GM18907 (cell line): Measurements from ENCODE around the gene TTC5.
"Not testable (repeated sequence)": the region's sequence is repeated elsewhere in the genome, so short reads cannot be mapped to it uniquely, and the experiment has no call there.

ENCODE experiments used
- ATAC-seq: cut with Tn5 transposase; IDR thresholded peaks from one replicate; pipeline ENCODE4 v1.9.1; 2021; ENCODE audit warnings: mild to moderate bottlenecking, moderate library complexity; ENCODE audit not compliant: unreplicated experiment

TTC5 gene

GRCh38 chr14:20305265-20306078 lies at the start of gene TTC5:
Gene TTC5 (minus strand): TSS chr14:20305951. CDS start chr14:20305937, 14 bp downstream.
- ATAC-seq = peak; percentile 95

DNA sequence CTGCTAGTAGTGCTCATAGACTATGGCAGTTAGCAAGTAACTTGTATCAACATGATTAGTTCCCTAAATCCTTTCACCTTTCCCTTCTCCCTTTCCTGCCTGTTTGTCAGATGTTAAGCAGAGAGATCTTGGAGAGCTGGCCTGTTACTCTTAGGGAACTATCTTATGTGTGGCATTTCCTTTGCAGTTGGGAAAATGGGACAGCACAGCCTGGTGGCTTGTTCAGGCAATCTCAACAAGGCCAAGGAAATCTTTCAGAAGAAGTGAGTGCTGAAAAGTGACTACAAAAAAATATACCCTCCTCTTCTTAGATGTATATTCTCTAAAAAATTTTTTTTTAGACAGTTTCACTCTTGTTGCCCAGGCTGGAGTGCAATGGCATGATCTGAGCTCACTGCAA lies 45.1 kb upstream of the TTC5 start:
- no peak for ATAC-seq

DNA sequence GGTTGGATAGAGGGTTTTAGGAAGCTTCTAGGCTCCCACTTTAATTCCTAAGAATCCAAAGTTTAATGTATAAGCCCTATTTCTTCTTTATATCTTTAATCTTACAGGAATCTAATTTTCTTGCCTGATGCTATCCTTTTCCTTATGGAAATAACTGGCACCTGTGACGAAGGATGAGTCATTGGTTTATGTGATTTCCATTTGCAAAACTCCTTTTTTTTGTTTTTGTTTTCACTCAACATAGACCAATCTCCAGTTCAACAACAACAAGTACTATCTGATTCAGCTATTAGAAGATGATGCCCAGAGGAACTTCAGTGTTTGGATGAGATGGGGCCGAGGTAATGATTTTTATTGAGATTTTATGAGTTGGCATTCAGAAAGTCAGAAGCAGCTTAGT lies 44.5 kb upstream of the TTC5 start:
- no peak for ATAC-seq

DNA sequence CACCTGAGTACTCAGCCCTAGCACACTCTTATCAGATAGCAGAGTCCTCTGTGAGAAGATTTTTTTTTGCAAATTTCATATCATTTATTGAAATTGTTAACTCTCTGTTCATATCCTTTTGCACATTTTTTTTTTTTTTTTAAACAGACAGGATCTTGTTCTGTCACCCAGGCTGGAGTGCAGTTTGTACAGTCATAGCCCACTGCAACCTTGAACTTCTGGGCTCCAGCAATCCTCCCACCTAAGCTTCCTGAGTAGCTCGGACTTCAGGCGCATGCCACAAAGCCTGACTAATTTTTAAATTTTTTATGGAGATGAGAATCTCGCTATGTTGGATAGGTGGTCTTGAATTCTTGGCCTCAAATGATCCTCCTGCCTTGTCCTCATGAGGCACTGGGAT lies 42.0 kb upstream of the TTC5 start:
- no peak for ATAC-seq

DNA sequence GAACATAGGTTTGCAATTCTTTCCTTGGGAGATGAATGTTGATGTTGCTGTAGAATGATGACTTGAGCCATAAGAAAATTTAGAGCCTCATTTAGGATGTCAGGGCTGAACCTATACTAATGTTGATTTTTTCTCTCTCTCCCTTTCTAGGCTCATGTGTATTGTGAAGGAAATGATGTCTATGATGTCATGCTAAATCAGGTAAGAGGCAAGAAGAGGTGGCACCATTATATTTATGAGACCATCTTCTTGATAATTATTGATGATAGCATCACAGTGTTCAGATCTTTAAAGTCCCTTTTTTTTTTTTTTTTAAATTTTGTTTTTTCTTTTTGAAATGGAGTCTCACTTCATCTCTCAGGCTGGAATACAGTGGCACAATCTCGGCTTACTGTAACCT lies 41.0 kb upstream of the TTC5 start:
- no peak for ATAC-seq

DNA sequence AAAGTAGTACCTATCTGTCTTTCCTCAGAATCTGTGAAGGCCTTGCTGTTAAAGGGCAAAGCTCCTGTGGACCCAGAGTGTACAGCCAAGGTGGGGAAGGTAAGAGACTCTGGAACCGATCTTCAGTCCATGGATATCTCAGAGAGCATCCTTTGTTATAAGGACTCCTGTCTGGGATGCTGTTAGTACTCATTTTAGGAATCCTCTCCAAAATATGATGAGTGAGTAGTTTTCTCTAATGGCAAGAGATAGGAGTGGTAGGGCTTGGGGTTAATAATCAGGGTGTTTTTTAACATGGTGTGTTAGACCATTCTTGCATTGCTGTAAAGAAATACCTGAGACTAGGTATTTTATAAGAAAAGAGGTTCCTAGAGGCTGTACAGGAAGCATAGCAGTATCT lies 39.6 kb upstream of the TTC5 start:
- no peak for ATAC-seq

DNA sequence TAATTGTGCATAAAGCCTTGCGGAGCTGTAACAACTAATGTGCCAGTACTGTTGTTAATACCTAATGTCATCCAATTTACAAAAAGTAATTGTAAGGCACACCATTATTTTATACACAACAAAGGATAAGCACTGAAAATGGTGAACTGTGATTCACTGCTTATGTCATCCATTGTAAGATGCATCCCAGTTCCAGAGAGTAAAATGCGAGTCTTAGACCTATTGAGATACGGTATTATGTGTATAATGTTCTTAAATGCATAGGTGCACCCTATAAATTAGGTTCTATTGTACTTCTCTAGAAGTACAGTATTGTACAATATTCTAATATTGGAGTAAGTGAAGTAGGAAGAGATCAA lies 38.1 kb upstream of the TTC5 start:
- ATAC-seq = no peak

DNA sequence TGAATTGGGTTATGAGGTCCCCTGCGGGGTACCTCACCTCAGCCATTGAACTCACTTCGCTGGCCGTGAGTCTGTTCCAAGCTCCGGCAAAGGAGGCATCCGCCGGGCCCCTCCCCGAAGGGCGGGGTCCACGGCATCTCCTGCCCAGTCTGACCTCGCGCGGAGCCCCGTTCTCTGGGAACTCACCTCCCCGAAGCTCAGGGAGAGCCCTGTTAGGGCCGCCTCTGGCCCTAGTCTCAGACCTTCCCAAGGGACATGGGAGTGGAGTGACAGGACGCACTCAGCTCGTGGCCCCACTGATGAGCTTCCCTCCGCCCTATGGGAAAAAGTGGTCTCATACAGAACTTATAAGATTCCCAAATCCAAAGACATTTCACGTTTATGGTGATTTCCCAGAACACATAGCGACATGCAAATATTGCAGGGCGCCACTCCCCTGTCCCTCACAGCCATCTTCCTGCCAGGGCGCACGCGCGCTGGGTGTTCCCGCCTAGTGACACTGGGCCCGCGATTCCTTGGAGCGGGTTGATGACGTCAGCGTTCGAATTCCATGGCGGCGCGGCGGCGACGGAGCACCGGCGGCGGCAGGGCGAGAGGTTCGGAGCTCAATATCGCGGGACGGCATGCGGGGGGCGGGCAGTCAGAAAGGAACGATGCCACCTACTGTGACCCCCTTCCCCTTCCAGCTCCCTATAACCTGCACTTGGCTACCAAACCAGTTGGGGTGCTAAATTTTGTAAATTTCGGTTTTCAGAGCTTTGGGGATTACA lies 37.5 kb upstream of the TTC5 start, which contains the start of gene PARP2:
TSS of gene PARP2 (plus strand) at position 544 of the 770 bp plus-strand sequence. CDS start at position 551, 7 bp downstream.
- peak; percentile 95 for ATAC-seq

- no peak for ATAC-seq
Observed at GRCh38 chr14:20341646-20342045, 35.9 kb upstream of the TTC5 start.

- not testable (repeated sequence) for ATAC-seq
Observed at GRCh38 chr14:20341032-20341431, 35.3 kb upstream of the TTC5 start.

- ATAC-seq = no peak
Observed at GRCh38 chr14:20334017-20334416, 28.3 kb upstream of the TTC5 start.

DNA sequence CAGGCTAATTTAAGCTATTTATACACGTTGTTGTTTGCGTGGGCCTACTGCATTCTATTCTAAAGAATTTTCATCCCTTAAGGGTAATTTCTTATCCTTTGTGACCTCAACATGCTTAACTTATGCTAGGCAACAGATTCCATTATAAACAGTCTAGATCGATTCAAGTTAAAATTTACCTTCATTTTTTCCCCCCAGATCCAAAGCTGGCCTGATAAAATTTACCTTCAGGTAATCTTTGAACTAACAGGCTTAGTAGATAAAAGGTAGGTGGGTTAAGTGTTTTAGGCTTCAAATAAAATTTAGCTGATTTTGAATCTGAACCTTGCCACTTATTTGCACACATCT lies 27.7 kb upstream of the TTC5 start:
- no peak for ATAC-seq

DNA sequence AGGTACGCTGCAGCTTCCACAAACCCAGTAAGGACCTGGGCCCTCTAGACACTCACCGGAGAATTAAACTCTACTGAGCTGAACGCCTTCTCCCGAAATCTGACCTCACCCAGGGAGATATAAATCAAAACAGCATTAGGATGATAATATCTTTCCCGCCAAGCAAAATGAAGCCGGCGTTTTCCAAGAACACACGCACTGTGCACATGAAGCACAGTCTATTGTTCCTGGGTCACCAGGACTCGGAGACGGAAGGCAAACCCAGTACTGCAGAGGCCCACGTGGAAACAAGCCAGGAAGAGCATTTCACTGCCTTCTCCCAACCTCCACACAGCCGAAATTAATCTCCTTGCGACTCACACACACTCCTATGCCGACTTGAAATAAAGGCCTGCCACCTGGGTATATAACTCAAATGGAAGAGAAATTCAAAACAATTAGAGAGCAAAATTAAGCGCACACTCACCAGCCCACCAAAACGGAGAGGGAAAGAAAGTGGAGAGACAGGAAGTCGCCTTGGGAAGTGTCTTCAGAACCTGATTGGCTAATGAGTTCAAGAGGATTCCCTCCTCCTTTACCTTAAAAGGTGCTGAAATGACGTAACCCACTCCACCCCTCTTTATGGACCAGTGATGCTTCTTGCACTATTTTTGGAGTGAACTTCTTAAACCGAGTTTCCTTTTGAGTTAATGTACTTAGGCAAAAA lies 27.2 kb upstream of the TTC5 start, which contains the start of gene CCNB1IP1:
TSS of gene CCNB1IP1 (minus strand) at position 492 of the 706 bp plus-strand sequence. CDS start 16,756 bp downstream, outside the sequence.
- peak; percentile 98 for ATAC-seq

GRCh38 chr14:20332431-20332787 lies 26.7 kb upstream of the TTC5 start:
- ATAC-seq = no peak

DNA sequence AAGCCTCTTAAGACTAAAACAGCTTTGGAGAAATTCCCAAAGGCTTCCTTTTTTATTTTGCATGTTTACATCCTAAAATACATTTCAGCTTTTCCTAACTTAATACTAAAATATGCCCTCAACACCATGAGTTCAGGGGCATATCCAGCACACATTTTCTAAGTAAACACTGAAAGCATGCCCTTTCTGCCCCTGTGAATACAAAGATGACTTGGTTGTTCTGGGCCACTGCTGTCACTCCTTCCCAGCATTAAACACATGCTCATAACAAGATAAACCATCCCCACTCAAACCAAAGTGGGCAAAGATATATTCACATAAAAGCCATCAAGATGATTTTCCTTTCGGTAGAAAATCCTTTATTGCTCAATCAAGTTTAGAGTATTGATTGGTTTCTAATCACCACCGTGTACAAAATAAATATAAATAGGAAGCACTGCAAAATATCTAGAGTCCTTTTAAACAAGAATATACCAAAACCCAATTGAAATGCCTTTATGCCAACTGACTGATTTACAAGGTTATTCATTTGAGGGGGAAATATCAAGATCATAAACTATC lies 25.4 kb upstream of the TTC5 start:
- no peak for ATAC-seq

DNA sequence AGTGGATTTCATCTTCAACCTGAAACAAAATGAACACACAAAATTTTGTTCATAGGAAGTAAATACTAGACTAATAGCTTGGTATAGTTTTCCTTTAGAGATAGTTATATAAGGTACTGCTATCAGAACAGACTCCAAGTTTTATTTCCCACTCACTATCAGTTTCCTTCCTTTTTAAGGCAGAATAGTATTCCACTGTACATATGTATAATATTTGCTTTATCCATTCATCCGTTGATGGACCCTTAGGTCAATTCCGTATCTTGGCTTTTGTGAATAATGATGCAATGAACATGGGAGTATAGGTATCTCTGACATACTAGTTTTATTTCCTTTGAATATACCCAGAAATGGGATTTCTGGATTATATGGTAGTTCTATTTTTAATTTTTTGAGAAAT lies 23.6 kb upstream of the TTC5 start:
- ATAC-seq = no peak

DNA sequence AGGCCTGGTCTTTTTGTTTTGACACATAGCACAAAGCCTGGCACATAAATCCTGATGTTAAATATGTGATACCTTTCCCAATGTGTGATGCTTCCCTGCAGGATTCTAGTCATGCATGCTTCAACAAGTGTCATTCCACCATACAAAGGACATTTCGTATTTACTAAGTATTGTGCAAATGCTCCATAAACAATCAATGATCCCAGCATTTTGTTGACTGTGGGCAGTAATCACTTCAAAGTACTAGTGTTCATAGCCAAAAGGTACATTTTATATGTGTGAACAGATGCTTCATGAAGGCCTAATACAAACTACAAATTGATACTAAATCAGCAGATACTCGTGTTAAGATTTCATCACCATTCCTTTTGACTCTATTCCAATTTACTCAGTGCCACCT lies 23.0 kb upstream of the TTC5 start:
- ATAC-seq = no peak

- peak; percentile 61 for ATAC-seq
Observed at GRCh38 chr14:20327005-20327869, 21.5 kb upstream of the TTC5 start.

- ATAC-seq = no peak
Observed at GRCh38 chr14:20317720-20318119, 12.0 kb upstream of the TTC5 start.

- no peak for ATAC-seq
Observed at GRCh38 chr14:20314026-20314425, 8.3 kb upstream of the TTC5 start.
